Neural cell (in vitro differentiated cells): ENCODE results near the gene TCEAL4.

ENCODE experiments used
- CTCF ChIP-seq: fragments of 450-650 bp; IDR thresholded peaks from 2 replicates; pipeline ENCODE4 v1.5.1; 2014; ENCODE audit warnings: antibody characterized with exemption, mild to moderate bottlenecking, moderate library complexity; ENCODE audit not compliant: poor library complexity, severe bottlenecking
- EP300 ChIP-seq: fragments of 450-650 bp; conservative IDR thresholded peaks from 2 replicates; pipeline ENCODE4 v1.6.1; 2014; ENCODE audit warnings: antibody characterized with exemption, mild to moderate bottlenecking, moderate library complexity; ENCODE audit not compliant: poor library complexity, severe bottlenecking
- REST ChIP-seq: IDR thresholded peaks from 2 replicates; pipeline ENCODE4 v1.6.1; 2012; ENCODE audit warnings: borderline replicate concordance
- SMC3 ChIP-seq: fragments of 450-650 bp; conservative IDR thresholded peaks from 2 replicates; pipeline ENCODE4 v1.6.1; 2014; ENCODE audit warnings: antibody characterized with exemption, mild to moderate bottlenecking, moderate library complexity; ENCODE audit not compliant: poor library complexity

GRCh38 chrX:103565197-103565596 lies 20.1 kb upstream of the TCEAL4 start:
- TF ChIP-seq CTCF = no peak
- TF ChIP-seq SMC3 = no peak
- no peak for TF ChIP-seq EP300
- no peak for TF ChIP-seq REST
